NCI-H146 treated with DMSO at 0.1 percent for 48 hours (cell line): ENCODE data around the gene ALX4.

Experiments
- DNase-seq: peaks from one replicate; lab custom pipeline; 2025; ENCODE audit not compliant: unreplicated experiment; lab: John Stamatoyannopoulos, UW

Gene ALX4

GRCh38 chr11:44246726-44247125, 63.2 kb downstream of the ALX4 start:
- DNase-seq: no peak

- DNase-seq: no peak
Observed at GRCh38 chr11:44244639-44245310, 65.2 kb downstream of the ALX4 start.

- no peak for DNase-seq
Observed at GRCh38 chr11:44243595-44244343, 66.2 kb downstream of the ALX4 start.

- DNase-seq: no peak
Observed at GRCh38 chr11:44243086-44243485, 66.9 kb downstream of the ALX4 start.

GRCh38 chr11:44241851-44242250, 68.1 kb downstream of the ALX4 start:
- no peak for DNase-seq

GRCh38 chr11:44237156-44237555, 72.8 kb downstream of the ALX4 start:
- no peak for DNase-seq

GRCh38 chr11:44236296-44236695, 73.6 kb downstream of the ALX4 start:
- no peak for DNase-seq

- DNase-seq: no peak
Observed at GRCh38 chr11:44235765-44236201, 74.2 kb downstream of the ALX4 start.

- no peak for DNase-seq
Observed at GRCh38 chr11:44229624-44230023, 80.3 kb downstream of the ALX4 start.

GRCh38 chr11:44229098-44229497, 80.8 kb downstream of the ALX4 start:
- no peak for DNase-seq

- no peak for DNase-seq
Observed at GRCh38 chr11:44228379-44228778, 81.6 kb downstream of the ALX4 start.

GRCh38 chr11:44226945-44227344, 83.0 kb downstream of the ALX4 start:
- no peak for DNase-seq

GRCh38 chr11:44226490-44226889, 83.4 kb downstream of the ALX4 start:
- DNase-seq: no peak

GRCh38 chr11:44224867-44225501, 85.0 kb downstream of the ALX4 start:
- no peak for DNase-seq

GRCh38 chr11:44223238-44223637, 86.7 kb downstream of the ALX4 start:
- no peak for DNase-seq

GRCh38 chr11:44221992-44222391, 87.9 kb downstream of the ALX4 start:
- no peak for DNase-seq

GRCh38 chr11:44221456-44221855, 88.5 kb downstream of the ALX4 start:
- no peak for DNase-seq

- DNase-seq: no peak
Observed at GRCh38 chr11:44219830-44220796, 89.8 kb downstream of the ALX4 start.

- no peak for DNase-seq
Observed at GRCh38 chr11:44217432-44217831, 92.5 kb downstream of the ALX4 start.

- DNase-seq: no peak
Observed at GRCh38 chr11:44213148-44213547, 96.8 kb downstream of the ALX4 start.

- DNase-seq: no peak
Observed at GRCh38 chr11:44212128-44212527, 97.8 kb downstream of the ALX4 start.
